H1 (cell line): ENCODE measurements around the gene PHC1. TPM values are rescaled to one million over a fixed set of nuclear protein-coding genes. Genes with fewer than 3 reads are reported as not detected.

Source experiments
- CTCF ChIA-PET: fragments of 300-600 bp; sonication (Branson Sonifier 250); formaldehyde crosslinking; loops from one replicate; lab custom pipeline; 2021; ENCODE audit not compliant: partially characterized antibody; lab: Charles Lee
- POLR2A ChIA-PET: fragments of 300-600 bp; sonication (Branson Sonifier 250); formaldehyde crosslinking; loops from one replicate; lab custom pipeline; 2021; ENCODE audit warnings: inconsistent platforms; ENCODE audit not compliant: partially characterized antibody; lab: Charles Lee
- DNase-seq, 2 experiments: peaks; one replicate each; pipeline versions ENCODE4 v3.0.0 to v3.0.0-alpha.2; 2010 to 2022; ENCODE audit warnings: low spot score in 2 of 2, low read depth in 1 of 2, mixed read lengths in 1 of 2
- FAIRE-seq: peaks from 2 replicates; lab custom pipeline; 2011; peaks lifted over from hg19 to GRCh38; lab: Jason Lieb, UNC
- H2AFZ ChIP-seq: 2 replicates; pipeline ENCODE4 v1.8.1; 2012; ENCODE audit warnings: low read length, inconsistent platforms
- H2AK5ac ChIP-seq: 2 replicates; pipeline ENCODE4 v1.6.1; 2013; ENCODE audit warnings: low read depth, low read length
- H2BK120ac ChIP-seq: replicated peaks from 2 replicates; pipeline ENCODE3; 2013; ENCODE audit warnings: low read depth, low read length, inconsistent platforms
- H2BK12ac ChIP-seq: 2 replicates; pipeline ENCODE4 v1.6.1; 2013; ENCODE audit warnings: low read depth, low read length
- H2BK15ac ChIP-seq: 2 replicates; pipeline ENCODE4 v1.6.1; 2013; ENCODE audit warnings: low read length
- H2BK20ac ChIP-seq: 2 replicates; pipeline ENCODE4 v1.6.1; 2013; ENCODE audit warnings: low read length
- H2BK5ac ChIP-seq: 2 replicates; pipeline ENCODE4 v1.6.1; 2013; ENCODE audit warnings: low read depth, low read length
- H3K14ac ChIP-seq: 2 replicates; pipeline ENCODE4 v1.6.1; 2013; ENCODE audit warnings: inconsistent platforms; ENCODE audit not compliant: insufficient read length
- H3K18ac ChIP-seq: 2 replicates; pipeline ENCODE4 v1.6.1; 2013; ENCODE audit warnings: low read length; ENCODE audit errors: extremely low read depth
- H3K23ac ChIP-seq: 2 replicates; pipeline ENCODE4 v1.6.1; 2013; ENCODE audit warnings: inconsistent platforms; ENCODE audit not compliant: insufficient read length
- H3K23me2 ChIP-seq: 2 replicates; pipeline ENCODE4 v1.6.1; 2013; ENCODE audit warnings: low read depth, low read length
- H3K27ac ChIP-seq: 2 replicates; pipeline ENCODE4 v1.6.1; 2011; ENCODE audit warnings: low read depth, low read length, inconsistent platforms
- H3K27me3 ChIP-seq, 4 experiments: replicated peaks in 1 of 4; 1 replicate in 1 of 4; 2 replicates in 3 of 4; pipeline versions ENCODE4 v1.6.1 to v1.8.1; 2011 to 2013; ENCODE audit warnings: low read length in 3 of 4, mild to moderate bottlenecking in 3 of 4, inconsistent platforms in 2 of 4, mixed read lengths in 2 of 4, moderate library complexity in 1 of 4; ENCODE audit not compliant: control insufficient read depth in 3 of 4, insufficient read depth in 3 of 4; ENCODE audit errors: extremely low read depth in 1 of 4
- H3K36me3 ChIP-seq, 4 experiments: 2 replicates each; pipeline versions ENCODE4 v1.6.1 to v1.8.1; 2011 to 2013; ENCODE audit warnings: mild to moderate bottlenecking in 4 of 4, low read length in 3 of 4, moderate library complexity in 2 of 4, control low read depth in 1 of 4, inconsistent platforms in 1 of 4; ENCODE audit not compliant: insufficient read depth in 4 of 4, control insufficient read depth in 2 of 4
- H3K4ac ChIP-seq: replicated peaks from 2 replicates; pipeline ENCODE3; 2013; ENCODE audit warnings: low read length, low read depth, mixed read lengths, inconsistent platforms; ENCODE audit not compliant: insufficient read length
- H3K4me1 ChIP-seq, 4 experiments: replicated peaks in 1 of 4; 1 replicate in 1 of 4; 2 replicates in 3 of 4; pipeline versions ENCODE4 v1.6.1 to v1.8.1; 2011 to 2013; ENCODE audit warnings: low read length in 3 of 4, inconsistent platforms in 2 of 4, mixed read lengths in 1 of 4; ENCODE audit not compliant: insufficient read depth in 4 of 4, control insufficient read depth in 3 of 4
- H3K4me2 ChIP-seq, 2 experiments: 2 replicates each; pipeline versions ENCODE4 v1.6.1 to v1.8.1; 2011 to 2013; ENCODE audit warnings: low read depth in 2 of 2, low read length in 2 of 2, control low read depth in 1 of 2, inconsistent platforms in 1 of 2, mild to moderate bottlenecking in 1 of 2; ENCODE audit not compliant: insufficient read depth in 1 of 2
- H3K4me3 ChIP-seq, 4 experiments: fragments of 200-600, 300-600 bp in 1 of 4; sonication (generic), shearing (Covaris generic), sonication (Bioruptor Twin) in 1 of 4; 2 replicates each; pipeline versions ENCODE4 v1.5.1 to v1.8.1; 2011 to 2016; ENCODE audit warnings: low read length in 4 of 4, low read depth in 3 of 4, control low read depth in 2 of 4, inconsistent platforms in 2 of 4, mild to moderate bottlenecking in 2 of 4, mixed read lengths in 1 of 4, moderate library complexity in 1 of 4; ENCODE audit not compliant: insufficient read depth in 2 of 4; ENCODE audit errors: extremely low read depth in 1 of 4
- H3K56ac ChIP-seq: replicated peaks from 2 replicates; pipeline ENCODE3; 2013; ENCODE audit warnings: low read depth, mild to moderate bottlenecking, mixed read lengths, low read length, inconsistent platforms; ENCODE audit not compliant: insufficient read length
- H3K79me1 ChIP-seq: 2 replicates; pipeline ENCODE4 v1.6.1; 2013; ENCODE audit warnings: low read depth, low read length, control low read depth
- H3K79me2 ChIP-seq, 2 experiments: 2 replicates each; pipeline versions ENCODE4 v1.6.1 to v1.8.1; 2012 to 2013; ENCODE audit warnings: low read length in 2 of 2, mild to moderate bottlenecking in 2 of 2, inconsistent platforms in 1 of 2; ENCODE audit not compliant: insufficient read depth in 2 of 2, control insufficient read depth in 1 of 2
- H3K9ac ChIP-seq, 4 experiments: replicated peaks in 1 of 4; 1 replicate in 1 of 4; 2 replicates in 3 of 4; pipeline versions ENCODE4 v1.6.1 to v1.8.1; 2011 to 2013; ENCODE audit warnings: low read depth in 3 of 4, low read length in 3 of 4, control low read depth in 2 of 4, mild to moderate bottlenecking in 2 of 4, moderate library complexity in 2 of 4, inconsistent platforms in 1 of 4; ENCODE audit errors: extremely low read depth in 1 of 4
- H3K9me3 ChIP-seq, 2 experiments: 2 replicates each; pipeline versions ENCODE4 v1.6.1 to v1.8.1; 2012 to 2013; ENCODE audit warnings: mild to moderate bottlenecking in 2 of 2, moderate library complexity in 2 of 2, control low read depth in 1 of 2, inconsistent platforms in 1 of 2, low read depth in 1 of 2, low read length in 1 of 2, mixed read lengths in 1 of 2; ENCODE audit not compliant: insufficient read depth in 2 of 2
- H4K20me1 ChIP-seq, 2 experiments: replicated peaks in 1 of 2; 2 replicates each; pipeline versions ENCODE3 to v1.8.1; 2011 to 2013; ENCODE audit warnings: inconsistent platforms in 2 of 2, low read length in 2 of 2, mild to moderate bottlenecking in 1 of 2; ENCODE audit not compliant: insufficient read depth in 2 of 2, control insufficient read depth in 1 of 2
- H4K5ac ChIP-seq: 2 replicates; pipeline ENCODE4 v1.6.1; 2013; ENCODE audit warnings: low read length, low read depth, mixed read lengths, inconsistent platforms; ENCODE audit not compliant: insufficient read length
- H4K8ac ChIP-seq: 2 replicates; pipeline ENCODE4 v1.8.0; 2013; ENCODE audit warnings: mild to moderate bottlenecking, moderate library complexity, low read length, inconsistent platforms; ENCODE audit not compliant: insufficient read depth; ENCODE audit errors: extremely low read depth
- H4K91ac ChIP-seq: replicated peaks from 2 replicates; pipeline ENCODE3; 2013; ENCODE audit warnings: low read length, mixed read lengths, inconsistent platforms; ENCODE audit not compliant: insufficient read length
- BCL11A ChIP-seq, 2 experiments: IDR thresholded peaks; one replicate each; pipeline ENCODE4 v1.6.1; 2011; ENCODE audit warnings: low read depth in 2 of 2, low read length in 2 of 2, mild to moderate bottlenecking in 2 of 2
- MAFK ChIP-seq: IDR thresholded peaks from 2 replicates; pipeline ENCODE4 v1.6.1; 2012; ENCODE audit warnings: low read depth, mild to moderate bottlenecking, improper control_type of control experiment, low read length
- SP1 ChIP-seq: IDR thresholded peaks from 2 replicates; pipeline ENCODE4 v1.6.1; 2011; ENCODE audit warnings: low read depth, low read length
- SP4 ChIP-seq: IDR thresholded peaks from 2 replicates; pipeline ENCODE4 v1.6.1; 2012; ENCODE audit warnings: low read length, inconsistent platforms
- WGBS, 2 experiments: shearing (Covaris generic) in 1 of 2; methylation state at CpG; one replicate each; pipeline versions ENCODE4 v1.1.6 to v1.1.7; 2013 to 2015; ENCODE audit warnings: low lambda C conversion rate in 2 of 2, mixed read lengths in 2 of 2, inconsistent platforms in 1 of 2, low coverage in 1 of 2, missing lambda C conversion rate in 1 of 2; ENCODE audit not compliant: insufficient replicate concordance in 2 of 2, insufficient coverage in 1 of 2, insufficient read length in 1 of 2; ENCODE audit errors: extremely low coverage in 1 of 2, missing lambda C conversion rate in 1 of 2; 5-methylcytosine and 5-hydroxymethylcytosine counted together
- polyA plus RNA-seq, 7 experiments: library from polyadenylated mRNA; depleted of rRNA in 3 of 7; stranded (reverse) in 5 of 7; unstranded in 2 of 7; fragments of >200 nt in 5 of 7; fragments of 200-250 nt in 2 of 7; gene quantifications; 1 replicate in 5 of 7; 2 replicates in 1 of 7; 4 replicates in 1 of 7; pipeline versions ENCODE4 v1.2.1 to v1.2.3, GENCODE V29; 2011 to 2013; ENCODE audit warnings: missing spikeins in 2 of 7, mixed read lengths in 2 of 7
- total RNA-seq: library from RNA; stranded (reverse); fragmentation: NEBNext Ultra II Directional; extraction: Animal tissue kit (Norgen Biotek cat#: 25700); gene quantifications from 2 replicates; pipeline ENCODE4 v1.2.1, GENCODE V29; 2021

The PHC1 gene
- total and polyA plus RNA-seq, 2 of the 8 experiments (the other 6 are each of a cell fraction or from before 2014, with no cell fraction given), result 934 to 1,655 TPM

- TF ChIP-seq BCL11A (IDR thresholded peaks at IDR 0.05; ENCODE audit: low read depth in 2 of 2, low read length in 2 of 2) (no peak), MAFK (no peak), SP4 (no peak), SP1 (no peak)
- Histone ChIP-seq H2BK5ac (no peak overlapping the region), H3K56ac (no peak overlapping the region), H2BK15ac (no peak overlapping the region), H2AK5ac (no peak overlapping the region), H3K23ac (no peak overlapping the region), H4K5ac (no peak overlapping the region), H3K36me3 (no peaks in the 10 kb centered on the region; a peak in 1 of 8 replicates), H3K4me1 (peaks cover 0 to 5% (median 1%) of the 10 kb centered on the region in 4 experiments; a peak in 3 of 7 replicates), H2BK20ac (no peak overlapping the region), H2BK12ac (no peak overlapping the region), H4K20me1 (no peaks in the 10 kb centered on the region), H3K4ac (no peak overlapping the region), H4K91ac (no peak overlapping the region), H4K8ac (no peak overlapping the region), H3K9me3 (peaks cover 0 to 7% of the 10 kb centered on the region in 2 experiments; a peak in 1 of 4 replicates), H3K18ac (no peak overlapping the region), H3K4me3 (no peak overlapping the region), H3K27me3 (no peaks in the 10 kb centered on the region), H3K79me1 (0 out of 2 replicates have a peak, but pooled peaks cover 2% of the 10 kb centered on the region), H3K14ac (no peak overlapping the region), H3K4me2 (no peak overlapping the region), H3K79me2 (no peaks in the 10 kb centered on the region), H3K27ac (no peak overlapping the region), H2BK120ac (no peak overlapping the region), H3K9ac (no peak overlapping the region), H3K23me2 (no peaks in the 10 kb centered on the region), H2AFZ (no peak overlapping the region)
- 81% methylated on average over 1 of the region's 1 CpG; no CpG with 5 or more reads in 1 of the 2 experiments for WGBS, 2 experiments
- CTCF ChIA-PET, result interaction anchor here (1.0 to 7.6 kb wide), 4 partner anchors 20 to 71 kb away, joined by 3 to 61 read pairs (median 5); no protein-coding TSS in a partner anchor
- no peak for FAIRE-seq
- no peak for DNase-seq
- POLR2A ChIA-PET, result interaction anchor here (1.2 kb wide), 1 partner anchor 15 kb away, joined by 4 read pairs; no protein-coding TSS in a partner anchor
Observed at GRCh38 chr12:8894986-8895385, 19.3 kb upstream of the PHC1 start.
